Uterus (tissue), 4 donors: ENCODE measurements around the gene NAT10. TPM values are rescaled to one million over a fixed set of nuclear protein-coding genes. Genes with fewer than 3 reads are reported as not detected.

Experiments used
- DNase-seq, 2 donors: peaks; one replicate each; pipeline ENCODE4 v3.0.0-alpha.2; 2019 to 2020
- H3K27ac ChIP-seq, 2 donors: fragments of 200-600 bp; sonication (generic); 1 replicate in 1 of 2; 2 replicates in 1 of 2; pipeline ENCODE4 v1.5.1; 2016 to 2018
- H3K27me3 ChIP-seq, 2 donors: fragments of 200-600 bp; sonication (generic); one replicate each; pipeline ENCODE4 v1.5.1; 2018 to 2019; ENCODE audit warnings: control low read depth in 1 of 2
- H3K36me3 ChIP-seq, 2 donors: fragments of 200-600 bp; sonication (generic); one replicate each; pipeline ENCODE4 v1.5.1; 2019; ENCODE audit warnings: control low read depth in 1 of 2
- H3K4me1 ChIP-seq, 2 donors: fragments of 200-600 bp; sonication (generic); one replicate each; pipeline ENCODE4 v1.5.1; 2018 to 2019; ENCODE audit warnings: control low read depth in 1 of 2
- H3K4me3 ChIP-seq, 2 donors: fragments of 200-600 bp; sonication (generic); 1 replicate in 1 of 2; 2 replicates in 1 of 2; pipeline ENCODE4 v1.5.1; 2018 to 2019; ENCODE audit warnings: mild to moderate bottlenecking in 1 of 2
- H3K9me3 ChIP-seq, 2 donors: fragments of 200-600 bp; sonication (generic); one replicate each; pipeline ENCODE4 v1.5.1; 2019; ENCODE audit warnings: control low read depth in 1 of 2
- POLR2A ChIP-seq, 2 donors: fragments of 450-650 bp; IDR thresholded peaks; one replicate each; pipeline ENCODE4 v1.6.1; 2016; ENCODE audit warnings: antibody characterized with exemption in 2 of 2, mild to moderate bottlenecking in 1 of 2, moderate library complexity in 1 of 2
- intact Hi-C: fragments of 100-400 bp; cut with DNase I; formaldehyde crosslinking; loops from one replicate; pipeline ENCODE4 v1.15.1; 2023; ENCODE audit warnings: low total_unique reads
- total RNA-seq, 4 donors: library from RNA; depleted of rRNA in 3 of 4; stranded (reverse); fragments of >200 nt in 3 of 4; gene quantifications; one replicate each; pipeline versions ENCODE4 v1.1.0 to v1.2.4, GENCODE V29; 2014 to 2023
- TF ChIP-seq, protein P1 (sequence below), 4 experiments: fragments of 200-600 bp in 2 of 4; fragments of 450-650 bp in 2 of 4; sonication (generic) in 2 of 4; IDR thresholded peaks; one replicate each; pipeline ENCODE4 v1.5.1; 2016 to 2019; ENCODE audit warnings: antibody characterized with exemption in 4 of 4, mild to moderate bottlenecking in 2 of 4, moderate library complexity in 1 of 4
- donor health status: DM: yes; HTN: yes; CAD: no.

The NAT10 gene
- total RNA-seq, 4 donors from 2014 or later = 18.5 to 54.0 (median 22.9) TPM

DNA sequence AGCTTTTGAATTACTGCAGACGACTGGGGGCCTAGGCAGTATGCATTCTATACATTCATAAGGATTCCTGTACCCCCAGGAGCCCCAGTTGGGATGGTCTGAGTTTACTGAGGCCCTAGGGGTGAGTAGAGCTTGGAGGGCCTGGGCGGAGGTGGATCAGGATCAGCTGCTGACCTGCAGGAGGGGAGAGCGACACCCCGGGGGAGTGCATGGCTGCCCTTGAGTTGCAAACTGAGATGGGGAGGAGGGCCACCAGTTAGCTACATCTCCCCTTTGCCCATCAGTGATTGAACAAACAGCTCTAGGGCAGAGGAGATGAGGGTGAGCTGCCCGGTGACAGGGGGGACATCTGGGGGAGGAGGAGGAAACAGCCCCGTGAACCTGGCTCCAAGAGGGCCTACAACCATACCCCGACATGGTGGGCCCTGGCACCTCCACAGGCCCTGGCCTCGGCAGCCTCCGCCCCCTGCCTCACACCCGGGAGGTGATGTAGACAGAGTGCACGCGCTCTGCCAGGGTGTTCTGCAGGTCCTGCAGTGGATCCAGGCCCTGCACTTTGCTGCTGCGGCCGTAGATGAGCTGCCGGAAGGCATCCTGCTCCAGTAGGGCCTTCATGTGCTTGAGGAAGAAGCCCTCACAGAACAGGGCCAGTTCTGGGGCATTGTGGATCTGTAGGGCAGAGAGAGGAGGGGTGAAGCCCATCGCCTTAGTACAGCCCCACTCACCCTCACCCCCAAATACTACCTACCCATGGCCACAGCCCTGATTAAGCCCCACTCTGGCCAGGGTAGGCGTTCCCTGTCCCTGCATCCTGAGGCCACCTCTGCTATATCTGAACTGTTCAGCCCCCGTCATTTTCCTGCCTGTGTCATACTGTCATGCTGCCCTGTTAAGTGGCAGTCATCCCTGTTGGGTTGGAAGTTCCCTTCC, 46.8 kb downstream of the NAT10 start:
- H3K27ac ChIP-seq = no peak overlapping the region
- no peak overlapping the region for H3K4me3 ChIP-seq
- H3K27me3 ChIP-seq = no peaks in the 10 kb centered on the region
- DNase-seq = no peak
- no peaks in the 10 kb centered on the region for H3K4me1 ChIP-seq
- no peaks in the 10 kb centered on the region for H3K36me3 ChIP-seq
- H3K9me3 ChIP-seq = no peaks in the 10 kb centered on the region
- TF ChIP-seq POLR2A (IDR thresholded peaks at IDR 0.05) = no peak
- TF ChIP-seq, protein P1, sequence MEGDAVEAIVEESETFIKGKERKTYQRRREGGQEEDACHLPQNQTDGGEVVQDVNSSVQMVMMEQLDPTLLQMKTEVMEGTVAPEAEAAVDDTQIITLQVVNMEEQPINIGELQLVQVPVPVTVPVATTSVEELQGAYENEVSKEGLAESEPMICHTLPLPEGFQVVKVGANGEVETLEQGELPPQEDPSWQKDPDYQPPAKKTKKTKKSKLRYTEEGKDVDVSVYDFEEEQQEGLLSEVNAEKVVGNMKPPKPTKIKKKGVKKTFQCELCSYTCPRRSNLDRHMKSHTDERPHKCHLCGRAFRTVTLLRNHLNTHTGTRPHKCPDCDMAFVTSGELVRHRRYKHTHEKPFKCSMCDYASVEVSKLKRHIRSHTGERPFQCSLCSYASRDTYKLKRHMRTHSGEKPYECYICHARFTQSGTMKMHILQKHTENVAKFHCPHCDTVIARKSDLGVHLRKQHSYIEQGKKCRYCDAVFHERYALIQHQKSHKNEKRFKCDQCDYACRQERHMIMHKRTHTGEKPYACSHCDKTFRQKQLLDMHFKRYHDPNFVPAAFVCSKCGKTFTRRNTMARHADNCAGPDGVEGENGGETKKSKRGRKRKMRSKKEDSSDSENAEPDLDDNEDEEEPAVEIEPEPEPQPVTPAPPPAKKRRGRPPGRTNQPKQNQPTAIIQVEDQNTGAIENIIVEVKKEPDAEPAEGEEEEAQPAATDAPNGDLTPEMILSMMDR (IDR thresholded peaks at IDR 0.05) = no peak
- intact Hi-C loops = no loop called here

DNA sequence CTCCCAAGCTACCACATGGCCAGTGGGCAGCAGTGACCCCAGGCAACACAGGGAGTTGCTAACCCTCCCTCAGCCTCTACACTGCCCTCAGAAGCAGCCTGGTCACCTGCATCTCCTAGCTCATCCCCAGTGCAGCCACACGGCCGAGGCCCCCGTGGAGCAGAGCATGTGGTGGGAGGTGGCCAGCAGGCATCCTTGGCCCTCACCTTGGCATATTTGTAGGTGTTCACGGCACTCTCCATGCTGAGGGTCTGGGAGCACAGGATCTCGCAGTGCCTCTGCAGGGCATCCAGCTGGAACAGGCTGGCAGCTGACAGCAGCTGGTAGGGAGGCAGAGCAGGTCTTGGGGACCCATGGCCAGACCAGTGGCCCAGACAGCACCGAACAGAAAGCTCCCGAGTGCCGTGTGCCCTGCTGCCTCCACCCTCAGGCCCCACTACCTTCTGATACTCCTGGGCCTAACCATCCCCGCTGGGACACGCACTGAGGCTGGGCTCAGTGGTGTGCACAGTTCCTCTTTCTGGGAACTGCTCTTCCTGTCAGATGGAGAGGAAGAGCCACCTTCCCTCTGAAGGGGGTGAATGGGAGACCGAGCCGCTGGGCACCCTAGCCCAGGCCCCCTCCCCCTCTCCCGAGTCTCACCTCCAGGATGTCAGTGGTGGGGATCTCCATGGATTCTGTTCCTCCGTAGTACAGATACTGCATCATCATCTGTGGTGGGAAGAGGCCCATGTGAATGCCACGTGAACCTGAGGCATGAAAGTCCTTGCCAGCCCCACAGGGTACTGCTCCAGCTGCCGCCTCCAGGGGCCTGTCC, 48.8 kb downstream of the NAT10 start:
- H3K36me3 ChIP-seq = no peaks in the 10 kb centered on the region
- no peak overlapping the region for H3K4me3 ChIP-seq
- no peaks in the 10 kb centered on the region for H3K9me3 ChIP-seq
- DNase-seq = no peak
- no peak for TF ChIP-seq POLR2A (IDR thresholded peaks at IDR 0.05)
- TF ChIP-seq, protein P1 (IDR thresholded peaks at IDR 0.05) = no peak
- intact Hi-C loops = no loop called here
- no peaks in the 10 kb centered on the region for H3K27me3 ChIP-seq
- no peaks in the 10 kb centered on the region for H3K4me1 ChIP-seq
- H3K27ac ChIP-seq = peak overlapping the region in 1 of 2 donors; percentile 53

GRCh38 chr11:34155057-34155756, 49.8 kb downstream of the NAT10 start:
- no peak for TF ChIP-seq POLR2A (IDR thresholded peaks at IDR 0.05)
- TF ChIP-seq, protein P1 (IDR thresholded peaks at IDR 0.05) = no peak
- Histone ChIP-seq H3K4me1 (no peaks in the 10 kb centered on the region), H3K4me3 (no peak overlapping the region), H3K27ac (peak overlapping the region; percentile 23 to 53), H3K27me3 (no peaks in the 10 kb centered on the region), H3K36me3 (no peaks in the 10 kb centered on the region), H3K9me3 (no peaks in the 10 kb centered on the region)
- DNase-seq = no peak
- intact Hi-C loops = no loop called here

DNA sequence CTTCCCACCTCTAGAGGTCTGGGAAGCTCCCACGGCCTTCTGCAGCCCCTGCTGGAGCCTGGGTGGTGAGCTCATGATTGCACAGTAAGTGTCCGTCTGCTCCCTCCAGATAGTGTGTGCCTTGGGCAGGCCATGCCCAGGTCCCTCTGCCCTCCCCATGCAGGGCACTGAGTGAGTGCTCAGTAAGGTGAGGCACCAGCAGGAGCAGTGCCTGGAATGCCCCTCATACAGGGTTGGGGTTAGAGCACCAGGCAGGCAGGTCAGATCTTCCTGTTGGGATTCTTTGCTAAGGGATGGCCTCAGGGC, 50.3 kb downstream of the NAT10 start:
- no peak overlapping the region for H3K4me3 ChIP-seq
- no peak for DNase-seq
- intact Hi-C loops = no loop called here
- no peaks in the 10 kb centered on the region for H3K36me3 ChIP-seq
- no peaks in the 10 kb centered on the region for H3K4me1 ChIP-seq
- no peak for TF ChIP-seq POLR2A (IDR thresholded peaks at IDR 0.05)
- TF ChIP-seq, protein P1 (IDR thresholded peaks at IDR 0.05) = no peak
- peak overlapping the region; percentile 23 to 53 for H3K27ac ChIP-seq
- no peaks in the 10 kb centered on the region for H3K27me3 ChIP-seq
- H3K9me3 ChIP-seq = no peaks in the 10 kb centered on the region
